Left cardiac atrium (tissue), 4 donors: Measurements from ENCODE around the gene OSBP2. TPM values are rescaled to one million over a fixed set of nuclear protein-coding genes. Genes with fewer than 3 reads are reported as not detected.

Source experiments
- ATAC-seq, 2 donors: fragments of 200-7000 bp; cut with Tn5 transposase; one replicate each; pipeline ENCODE4 v1.9.1; 2020; ENCODE audit warnings: mild to moderate bottlenecking in 2 of 2, moderate library complexity in 2 of 2
- DNase-seq: peaks from one replicate; pipeline ENCODE4 v3.0.0-alpha.2; 2020
- intact Hi-C, 2 donors: fragments of 100-400 bp; cut with DNase I; formaldehyde crosslinking; loops; one replicate each; pipeline versions ENCODE4 v1.14.1 to v1.15.1; 2022 to 2023
- total RNA-seq, 2 donors: library from RNA; stranded (reverse); fragmentation: NEBNext Ultra II Directional; extraction: Animal tissue kit (Norgen Biotek cat#: 25700); gene quantifications; one replicate each; pipeline ENCODE4 v1.2.1, GENCODE V29; 2021
- donor health status: DM: no; HTN: yes; CAD: no.
- donor health status: DM: no; HTN: yes; CAD: no; lungs with severe emphysema.
- donor health status: DM: yes; HTN: yes; CAD: no.
- donor health status: Dilated cardiomyopathy.

The OSBP2 gene
- total RNA-seq, 2 donors from 2014 or later, result 4.9 to 11.6 TPM

GRCh38 chr22:30894371-30894740 lies 199.7 kb downstream of the OSBP2 start:
- ATAC-seq (no peak), DNase-seq (no peak)
- intact Hi-C loops, result no loop called here

DNA sequence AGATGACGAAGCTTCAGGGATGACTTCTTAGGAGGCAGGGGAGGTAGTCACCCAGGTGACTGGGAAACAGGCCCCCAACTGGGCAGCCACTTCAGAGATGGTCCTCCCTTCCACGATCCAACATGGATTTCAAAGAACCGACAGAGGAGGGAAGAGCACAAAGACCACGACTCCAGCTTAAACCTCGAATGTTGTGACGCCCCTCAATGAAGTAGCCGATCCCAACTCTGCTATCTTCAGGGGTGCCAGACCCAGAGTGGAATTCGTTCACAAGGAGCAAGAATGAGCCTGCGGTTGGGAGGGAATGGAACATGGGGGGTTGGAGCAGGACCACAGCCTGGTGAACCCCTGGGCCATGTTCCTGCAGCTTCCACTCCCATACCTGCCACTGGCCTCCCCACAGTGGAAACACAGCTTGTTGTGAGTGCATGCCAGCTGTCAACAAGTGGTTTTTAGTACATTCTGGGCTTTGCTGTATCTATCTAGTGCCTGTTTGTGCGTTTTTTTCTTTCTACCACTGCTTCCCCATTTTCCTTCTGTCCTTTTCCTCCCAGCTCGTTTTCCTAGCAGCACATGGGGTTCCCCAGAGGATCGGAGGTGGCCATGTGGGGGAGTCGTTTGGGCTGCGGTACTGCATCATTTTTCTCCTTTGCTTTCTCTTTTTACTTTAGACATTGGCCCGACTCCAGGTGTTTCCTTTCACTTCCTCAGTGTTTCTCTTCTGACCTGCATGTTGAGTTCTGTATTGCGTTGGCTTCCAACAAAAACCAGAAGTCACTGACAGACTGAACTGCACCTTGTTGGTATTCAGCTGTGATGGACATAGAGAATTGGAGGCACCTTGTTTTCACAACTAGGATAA lies 208.1 kb downstream of the OSBP2 start:
- ATAC-seq (no peak), DNase-seq (no peak)
- intact Hi-C loops, result no loop called here

DNA sequence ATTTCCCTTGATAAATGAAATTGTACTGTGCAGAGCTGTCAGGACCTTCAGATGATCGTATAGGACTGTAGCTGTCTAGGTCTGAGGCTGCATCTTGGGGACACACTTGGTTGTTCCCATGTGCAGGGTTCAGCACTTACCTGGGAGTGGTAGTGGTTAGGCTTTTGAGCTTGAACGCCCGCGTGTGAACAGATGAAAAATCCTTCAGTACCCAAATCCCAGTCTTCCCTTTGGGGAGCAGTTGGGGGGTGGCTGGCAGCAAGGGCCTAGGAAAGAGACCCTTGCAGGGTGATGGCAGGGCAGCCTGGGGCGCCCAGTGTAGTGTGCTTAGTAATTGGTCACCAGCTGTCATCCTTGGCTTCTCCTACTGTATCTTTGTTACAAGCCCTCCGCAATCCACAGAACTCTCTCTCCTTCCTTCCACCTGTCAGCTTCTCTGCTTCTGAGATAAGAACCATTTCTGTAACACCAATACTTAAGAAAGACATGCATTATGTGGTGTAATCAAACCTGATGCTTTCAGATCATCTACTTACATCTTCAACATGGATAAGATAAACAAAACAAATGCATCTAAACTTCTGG lies 209.3 kb downstream of the OSBP2 start:
- ATAC-seq (no peak), DNase-seq (no peak)
- intact Hi-C loops, result no loop called here

DNA sequence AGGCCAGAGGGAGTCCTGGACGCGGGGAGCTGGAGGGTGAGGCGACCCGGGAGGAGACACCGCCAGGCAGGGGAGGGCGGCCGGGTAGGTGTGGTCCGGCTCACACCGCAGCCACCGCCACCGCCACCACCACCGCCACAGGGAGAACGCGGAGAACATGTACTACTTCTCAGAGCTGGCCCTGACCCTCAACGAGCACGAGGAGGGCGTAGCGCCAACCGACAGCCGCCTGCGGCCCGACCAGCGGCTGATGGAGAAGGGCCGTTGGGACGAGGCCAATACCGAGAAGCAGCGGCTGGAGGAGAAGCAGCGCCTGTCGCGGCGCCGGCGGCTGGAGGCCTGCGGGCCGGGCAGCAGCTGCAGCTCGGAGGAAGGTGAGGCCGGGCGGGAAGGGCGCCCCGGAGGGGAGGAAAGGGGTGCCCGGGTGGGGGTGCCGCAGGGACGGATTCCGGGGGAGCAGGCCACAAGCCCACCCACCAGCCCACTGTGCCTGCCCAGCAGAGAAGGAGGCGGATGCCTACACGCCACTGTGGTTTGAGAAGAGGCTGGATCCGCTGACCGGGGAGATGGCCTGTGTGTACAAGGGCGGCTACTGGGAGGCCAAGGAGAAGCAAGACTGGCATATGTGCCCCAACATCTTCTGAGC lies 211.1 kb downstream of the OSBP2 start:
- ATAC-seq (no peak), DNase-seq (no peak)
- intact Hi-C loops, result no loop called here

GRCh38 chr22:30906411-30906810 lies 211.7 kb downstream of the OSBP2 start:
- ATAC-seq, result no peak
- no peak for DNase-seq
- intact Hi-C loops, result no loop called here

DNA sequence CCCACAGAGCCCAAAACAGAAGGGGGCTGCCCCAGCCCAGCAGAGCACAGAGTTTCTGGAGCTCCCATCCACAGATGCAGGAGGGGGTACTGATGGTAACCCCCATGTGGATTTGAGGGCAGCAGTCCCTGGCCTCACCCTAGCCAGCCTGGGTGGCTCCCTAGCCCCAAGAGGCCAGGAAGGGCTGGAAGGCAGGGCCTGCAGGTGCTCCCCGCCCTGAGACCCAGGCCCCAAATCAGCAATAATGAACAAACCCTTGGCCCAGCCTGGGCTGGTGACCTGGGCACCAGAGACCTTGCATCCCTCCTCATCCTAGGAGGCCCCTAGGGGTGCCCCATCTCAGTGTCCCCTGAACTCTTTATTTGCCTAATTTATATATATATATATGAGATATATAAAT lies 212.3 kb downstream of the OSBP2 start:
- intact Hi-C loops, result no loop called here
- ATAC-seq (no peak), DNase-seq (no peak)

DNA sequence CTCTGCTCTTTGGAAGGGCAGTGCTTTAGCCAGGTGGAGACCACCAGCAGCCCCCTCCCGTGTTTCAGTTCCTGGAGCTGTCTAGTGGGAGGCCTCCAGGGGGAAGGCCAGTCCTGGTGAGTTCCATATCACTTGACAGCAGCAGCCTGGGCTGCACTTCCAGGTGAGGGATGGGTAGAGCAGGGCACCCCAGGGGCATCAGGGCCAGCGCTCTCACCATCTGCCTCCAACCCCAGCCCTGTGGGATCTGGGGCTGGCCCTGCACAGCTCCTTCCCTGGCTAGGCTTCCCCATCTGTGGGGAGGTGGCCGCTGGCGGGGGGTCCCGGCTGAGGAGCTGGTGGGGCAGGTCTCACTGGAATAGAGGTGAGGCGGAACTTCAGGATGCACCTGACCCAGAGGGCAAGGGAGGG lies 213.4 kb downstream of the OSBP2 start:
- DNase-seq (no peak), ATAC-seq (no peak)
- intact Hi-C loops, result no loop called here

DNA sequence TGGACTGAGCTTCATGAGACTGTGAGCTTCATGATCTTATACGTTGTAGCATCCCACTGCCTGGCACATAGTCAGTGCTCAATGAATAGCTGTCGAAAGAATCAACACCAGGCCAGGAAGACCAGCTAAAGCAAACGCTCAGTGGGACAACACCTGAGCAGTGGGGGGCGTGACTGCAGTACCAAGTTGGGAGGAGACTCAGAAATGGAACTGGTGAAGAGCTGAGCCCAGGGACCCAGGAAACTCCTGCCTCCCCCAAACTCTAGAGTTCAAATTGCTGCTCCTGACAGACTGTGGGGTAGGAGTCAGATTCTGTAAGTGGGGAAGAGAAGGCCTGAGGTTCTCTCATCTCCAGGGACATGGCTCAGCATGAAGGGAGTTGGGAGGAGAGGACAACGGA lies 214.6 kb downstream of the OSBP2 start:
- intact Hi-C loops, result no loop called here
- ATAC-seq (no peak), DNase-seq (no peak)

DNA sequence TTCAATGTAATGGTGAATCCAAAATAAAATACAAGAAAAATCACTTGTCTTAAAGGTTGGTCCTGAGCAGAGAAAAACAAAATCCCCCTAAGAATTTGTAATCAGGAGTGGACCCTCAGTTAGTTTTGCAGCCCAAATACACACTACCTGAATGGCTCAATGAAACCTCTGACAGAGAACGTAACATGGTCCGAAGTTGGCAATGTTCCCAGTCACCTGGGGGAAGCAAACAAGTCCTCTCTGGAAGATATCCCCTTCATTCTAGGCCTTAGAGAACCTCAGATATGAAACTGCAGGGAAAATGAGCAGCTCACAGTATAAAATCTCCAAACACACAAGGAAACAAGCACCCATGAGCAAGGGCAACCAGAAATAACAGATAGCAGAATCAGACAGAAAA lies 215.7 kb downstream of the OSBP2 start:
- ATAC-seq, result no peak
- DNase-seq, result no peak
- intact Hi-C loops, result no loop called here

GRCh38 chr22:30918761-30919160 lies 224.1 kb downstream of the OSBP2 start:
- DNase-seq, result no peak
- intact Hi-C loops, result no loop called here
- ATAC-seq, result no peak

GRCh38 chr22:30919973-30920372 lies 225.3 kb downstream of the OSBP2 start:
- no peak for ATAC-seq
- no peak for DNase-seq

GRCh38 chr22:30920407-30920806 lies 225.7 kb downstream of the OSBP2 start:
- peak; percentile 83 for DNase-seq
- intact Hi-C loops, result loop anchor here (2.0 to 10.0 kb wide), 3 partner anchors 158 to 288 kb away; partner anchors contain the start of gene SLC35E4 (in 1 of the 2)
- peak; percentile 71 for ATAC-seq

More at GRCh38 chr22:30919973-30920372, 225.3 kb downstream of the OSBP2 start:
- intact Hi-C loops, result loop anchor here (2.0 to 10.0 kb wide), 3 partner anchors 157 to 288 kb away; partner anchors contain the start of gene SLC35E4 (in 1 of the 2)

DNA sequence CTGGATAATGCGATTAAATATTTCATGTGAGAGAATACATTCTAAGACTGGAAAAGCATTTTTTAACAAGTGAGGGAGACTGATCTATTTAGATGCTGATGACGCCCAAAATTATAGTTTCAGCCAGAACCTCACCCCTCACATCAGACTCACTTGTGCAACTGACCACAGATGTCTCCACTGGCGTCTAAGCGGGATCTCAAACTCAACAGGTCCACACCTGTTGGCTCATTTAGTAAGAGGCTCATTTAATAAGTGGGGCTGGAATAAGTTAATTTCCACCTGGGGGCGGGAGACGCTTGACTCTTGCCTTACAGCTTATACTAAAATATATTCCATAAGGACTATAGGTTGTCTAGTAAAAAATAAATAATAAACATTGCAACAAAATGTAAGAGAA lies 226.4 kb downstream of the OSBP2 start:
- intact Hi-C loops, result loop anchor here (2.0 to 10.0 kb wide), 3 partner anchors 158 to 289 kb away; partner anchors contain the start of gene SLC35E4 (in 1 of the 2)
- no peak for ATAC-seq
- no peak for DNase-seq

DNA sequence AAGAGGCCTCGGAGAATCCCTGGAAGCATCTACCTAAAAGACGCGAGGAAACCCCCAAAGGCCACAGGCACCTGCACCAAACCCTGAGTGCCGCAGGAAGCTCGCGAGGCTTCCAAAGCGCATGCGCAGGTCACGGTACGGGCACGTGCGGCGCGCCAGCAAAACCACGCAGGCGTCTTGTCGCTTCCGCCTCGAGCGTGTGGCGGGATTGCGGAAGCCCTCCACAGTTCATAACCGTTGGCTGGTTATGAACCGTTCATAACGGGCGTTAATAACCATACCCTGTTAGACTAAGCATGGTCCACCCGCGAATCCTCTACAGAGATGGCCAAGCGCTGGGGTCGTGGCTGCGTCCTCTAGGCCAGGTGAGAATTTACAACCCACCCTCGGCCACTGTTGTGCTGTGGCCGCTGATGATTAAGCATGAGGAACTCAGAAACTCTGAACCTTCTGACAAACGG lies 227.5 kb downstream of the OSBP2 start:
- DNase-seq, result peak; percentile 75
- intact Hi-C loops, result loop anchor here (5.0 to 10.0 kb wide), 2 partner anchors 287 to 290 kb away; partner anchors contain the start of gene SLC35E4 (in 1 of the 2)
- peak; percentile 60 to 72 for ATAC-seq

GRCh38 chr22:30923168-30923900 lies 228.7 kb downstream of the OSBP2 start:
- intact Hi-C loops, result loop anchor here (5.0 to 10.0 kb wide), 2 partner anchors 289 to 291 kb away; partner anchors contain the start of gene SLC35E4 (in 1 of the 2)
- DNase-seq, result no peak
- ATAC-seq, result no peak

GRCh38 chr22:30925667-30926066 lies 231.0 kb downstream of the OSBP2 start:
- intact Hi-C loops, result loop anchor here in 1 of 2 donors (10.0 kb wide), 1 partner anchor 291 kb away; the partner anchor contains the start of gene SLC35E4
- DNase-seq (no peak), ATAC-seq (no peak)

- DNase-seq (no peak), ATAC-seq (no peak)
- intact Hi-C loops, result loop anchor here in 1 of 2 donors (10.0 kb wide), 1 partner anchor 292 kb away; the partner anchor contains the start of gene SLC35E4
Observed at GRCh38 chr22:30926706-30927105, 232.0 kb downstream of the OSBP2 start.

DNA sequence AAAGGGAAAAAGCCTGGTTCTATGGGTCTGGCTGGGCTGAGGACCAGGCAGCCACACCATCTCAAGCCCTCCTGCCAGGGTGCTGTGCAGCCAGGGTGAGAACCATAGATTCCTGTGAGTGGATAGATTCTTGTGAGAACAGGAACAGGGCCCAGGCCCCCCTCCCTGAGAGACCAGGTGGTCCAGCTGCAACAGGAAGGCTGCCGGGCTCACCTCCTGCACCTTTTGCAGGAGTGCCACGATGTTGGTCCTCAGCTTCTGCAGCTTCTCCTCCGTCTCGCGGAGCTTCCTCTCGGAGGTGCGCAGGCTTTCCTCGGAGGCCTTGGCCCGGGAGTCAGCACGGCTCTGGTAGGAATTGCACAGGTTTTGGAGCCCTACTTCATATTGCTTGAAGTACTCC lies 233.1 kb downstream of the OSBP2 start:
- intact Hi-C loops, result loop anchor here in 1 of 2 donors (10.0 kb wide), 1 partner anchor 293 kb away; the partner anchor contains the start of gene SLC35E4
- ATAC-seq (no peak), DNase-seq (no peak)

GRCh38 chr22:30928401-30928800 lies 233.7 kb downstream of the OSBP2 start:
- DNase-seq, result no peak
- no peak for ATAC-seq
- intact Hi-C loops, result loop anchor here in 1 of 2 donors (10.0 kb wide), 1 partner anchor 294 kb away; the partner anchor contains the start of gene SLC35E4
